Fibroblast of skin of right quadriceps (primary cell): ENCODE results near the gene KBTBD3.
"Not testable (repeated sequence)": the region's sequence is repeated elsewhere in the genome, so short reads cannot be mapped to it uniquely, and the experiment has no call there.

Source experiments
- DNase-seq: peaks from one replicate; pipeline ENCODE4 v3.0.0-alpha.2; 2013

The KBTBD3 gene

GRCh38 chr11:106061954-106062949 lies 14.9 kb downstream of the KBTBD3 start:
- DNase-seq: no peak

GRCh38 chr11:106061249-106061784 lies 15.8 kb downstream of the KBTBD3 start:
- DNase-seq: no peak

GRCh38 chr11:106059617-106060016 lies 17.5 kb downstream of the KBTBD3 start:
- DNase-seq: no peak

GRCh38 chr11:106058377-106058776 lies 18.8 kb downstream of the KBTBD3 start:
- DNase-seq: not testable (repeated sequence)

GRCh38 chr11:106051103-106051502 lies 26.0 kb downstream of the KBTBD3 start:
- DNase-seq: no peak

GRCh38 chr11:106049727-106050476 lies 27.2 kb downstream of the KBTBD3 start:
- no peak for DNase-seq

- DNase-seq: peak; percentile 10
Measured at GRCh38 chr11:106047631-106048030, 29.5 kb downstream of the KBTBD3 start.

GRCh38 chr11:106043540-106043939 lies 33.6 kb downstream of the KBTBD3 start:
- DNase-seq: no peak

- no peak for DNase-seq
Measured at GRCh38 chr11:106032861-106033260, 44.3 kb downstream of the KBTBD3 start.

GRCh38 chr11:106031936-106032335 lies 45.2 kb downstream of the KBTBD3 start:
- DNase-seq: no peak

- DNase-seq: no peak
Measured at GRCh38 chr11:106031202-106031810, 45.8 kb downstream of the KBTBD3 start.

GRCh38 chr11:106030609-106031008 lies 46.5 kb downstream of the KBTBD3 start:
- no peak for DNase-seq

- DNase-seq: no peak
Measured at GRCh38 chr11:106022795-106023275, 54.3 kb downstream of the KBTBD3 start.

GRCh38 chr11:106021967-106022794 lies 55.0 kb downstream of the KBTBD3 start, which contains the start of gene MSANTD4:
Gene MSANTD4 (minus strand): TSS chr11:106022240. CDS start chr11:106010917, 11,323 bp downstream.
- peak; percentile 99 for DNase-seq

- peak; percentile 37 for DNase-seq
Measured at GRCh38 chr11:106021181-106021966, 55.8 kb downstream of the KBTBD3 start.

- no peak for DNase-seq
Measured at GRCh38 chr11:106017093-106017492, 60.1 kb downstream of the KBTBD3 start.

GRCh38 chr11:106015066-106015465 lies 62.1 kb downstream of the KBTBD3 start:
- no peak for DNase-seq

- DNase-seq: no peak
Measured at GRCh38 chr11:106014620-106015019, 62.5 kb downstream of the KBTBD3 start.

GRCh38 chr11:106014035-106014434 lies 63.1 kb downstream of the KBTBD3 start:
- no peak for DNase-seq

GRCh38 chr11:106012744-106013143 lies 64.4 kb downstream of the KBTBD3 start:
- peak; percentile 53 for DNase-seq

- DNase-seq: no peak
Measured at GRCh38 chr11:106011481-106011880, 65.7 kb downstream of the KBTBD3 start.
